NCI-H526 (cell line): ENCODE results near the gene GALNT12.

Source experiments
- DNase-seq, 2 experiments: peaks; one replicate each; lab custom pipeline; 2025; lab: John Stamatoyannopoulos, UW

GALNT12 gene

DNA sequence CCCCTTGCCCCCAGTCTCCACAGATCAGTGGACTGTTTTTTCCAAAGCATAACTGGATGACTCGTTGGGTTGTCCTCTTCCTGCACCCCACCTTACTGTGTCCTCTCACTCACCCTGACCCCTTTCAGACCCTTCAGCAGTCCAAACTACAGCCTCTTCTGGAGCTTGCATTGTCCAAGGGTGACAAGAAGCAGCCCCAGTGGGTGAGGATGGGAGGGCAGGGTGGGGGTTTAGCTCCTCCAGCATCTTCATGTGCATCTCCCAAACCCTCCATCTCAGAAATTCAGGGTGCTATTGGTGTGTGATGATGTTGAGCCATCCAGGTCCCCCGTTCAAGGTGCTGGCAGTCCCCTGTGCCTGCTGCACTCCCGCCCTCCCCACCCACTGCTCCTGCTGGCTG, 73.9 kb downstream of the GALNT12 start:
- DNase-seq, result no peak

DNA sequence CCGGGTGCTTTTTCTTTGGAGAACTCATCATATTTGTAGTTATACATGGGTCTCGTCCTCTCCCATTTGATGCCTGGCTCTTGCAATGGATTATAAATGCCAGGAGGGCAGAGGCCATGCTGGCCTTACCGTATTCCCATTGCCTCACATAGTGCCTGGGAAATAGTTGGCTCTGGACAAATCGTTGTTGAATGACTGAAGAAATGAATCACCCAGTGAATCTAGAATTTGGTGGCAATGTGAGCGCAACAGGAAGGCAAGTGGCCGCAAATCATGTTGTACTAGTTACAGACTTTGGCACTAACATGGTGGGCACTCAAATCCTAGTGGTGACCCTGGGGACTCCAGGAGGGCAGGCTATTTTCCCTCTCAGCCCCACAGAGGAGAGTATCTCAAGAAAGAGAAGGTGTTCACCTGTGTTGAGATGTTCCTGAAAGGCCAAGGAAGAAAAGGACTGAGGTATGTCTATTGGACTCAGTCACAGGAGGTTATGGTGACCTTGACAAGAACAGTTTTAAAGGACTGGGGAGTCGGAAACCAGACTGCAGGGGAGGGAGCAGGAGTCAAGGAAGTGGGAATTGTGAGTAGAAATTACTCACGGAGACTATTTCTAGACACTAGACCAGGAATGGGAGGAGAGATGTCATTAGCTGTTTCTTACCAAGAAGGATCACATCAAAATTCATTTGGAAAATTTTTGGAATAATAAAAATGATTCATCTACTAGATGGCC, 74.5 kb downstream of the GALNT12 start:
- DNase-seq, result no peak

DNA sequence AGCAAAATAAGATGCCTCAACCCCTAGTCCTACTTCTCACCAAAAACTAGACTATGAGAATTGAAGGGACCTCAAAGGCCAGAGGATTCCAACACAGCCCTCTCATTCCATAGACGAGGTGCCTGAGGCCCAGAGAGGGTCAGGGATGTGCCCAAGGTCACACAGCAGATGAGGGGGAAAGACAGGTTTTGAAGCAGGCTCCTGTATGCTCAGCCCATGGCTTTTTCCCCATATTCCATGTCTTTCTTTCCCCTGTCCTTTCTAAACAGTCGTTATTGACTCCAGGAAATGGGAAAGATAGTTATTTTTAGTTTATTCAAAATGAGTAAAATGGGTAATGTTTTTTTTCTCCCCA, 75.1 kb downstream of the GALNT12 start:
- DNase-seq, result no peak

DNA sequence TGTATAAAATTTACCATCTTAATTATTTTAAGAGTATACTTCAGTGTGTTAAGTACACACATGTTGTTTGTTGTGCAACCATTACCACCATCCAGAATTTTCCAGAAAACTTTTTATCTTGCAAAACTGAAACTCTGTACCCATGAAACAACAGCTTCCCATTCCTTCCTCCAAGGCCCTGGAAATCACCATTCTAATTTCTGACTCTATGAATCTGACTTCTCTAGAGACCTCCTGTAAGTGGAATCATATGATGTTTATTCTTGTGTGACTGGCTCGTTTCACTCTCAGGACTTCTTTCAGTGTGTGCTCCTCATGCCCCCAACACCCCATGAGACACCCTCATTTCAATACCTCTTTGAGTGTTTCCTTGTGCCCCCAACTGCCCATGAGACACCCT, 75.8 kb downstream of the GALNT12 start:
- DNase-seq, result no peak

DNA sequence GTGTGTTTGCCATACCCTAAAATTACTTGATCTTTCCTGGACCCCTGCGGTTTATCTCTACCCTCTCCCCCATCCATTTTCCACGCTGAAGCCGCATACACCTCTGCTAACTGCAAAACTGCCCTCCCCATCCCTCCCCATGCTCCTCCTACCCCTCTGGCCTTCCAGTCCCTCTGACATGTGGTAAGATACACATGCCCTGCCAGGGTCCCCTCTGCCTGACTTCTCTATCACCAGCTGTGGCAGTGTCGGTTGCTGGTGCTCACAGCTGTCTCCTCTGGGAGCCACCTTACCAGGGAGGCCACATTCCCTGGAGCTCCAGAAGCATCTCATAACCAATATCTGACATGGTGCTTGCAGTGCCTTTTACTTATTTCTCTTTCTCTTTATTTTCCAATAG, 77.4 kb downstream of the GALNT12 start:
- DNase-seq, result no peak

DNA sequence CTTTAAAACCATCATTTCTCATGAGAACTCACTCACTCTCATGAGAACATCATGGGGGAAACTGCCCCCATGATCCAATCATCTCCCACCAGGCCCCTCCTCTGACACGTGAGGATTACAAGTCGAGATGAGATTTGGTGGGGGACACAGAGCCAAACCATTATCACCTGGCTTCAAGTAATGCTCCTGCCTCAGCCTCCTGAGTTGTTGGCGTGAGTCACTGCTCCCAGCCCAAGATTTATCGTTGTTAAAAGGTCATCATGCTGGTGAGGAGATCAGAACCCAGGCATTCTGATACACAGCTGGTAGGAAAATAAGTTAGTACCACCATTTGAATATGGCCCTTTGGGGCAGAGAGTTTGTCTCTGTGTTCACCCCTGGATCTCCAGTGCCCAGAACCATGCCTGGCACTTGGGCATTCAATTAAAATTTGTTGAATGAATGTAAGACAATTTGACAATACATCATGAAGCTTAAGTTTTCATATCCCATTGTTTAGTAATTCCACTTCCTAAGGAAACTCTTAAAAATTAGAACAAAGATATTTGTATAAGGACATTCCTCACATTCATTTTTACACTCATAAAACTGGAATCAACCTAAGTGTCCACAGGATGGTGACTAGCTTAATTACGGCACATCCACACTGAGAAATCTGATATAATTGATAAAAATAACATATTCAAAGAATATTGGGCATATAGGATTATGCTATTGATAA, 78.3 kb downstream of the GALNT12 start:
- no peak for DNase-seq

DNA sequence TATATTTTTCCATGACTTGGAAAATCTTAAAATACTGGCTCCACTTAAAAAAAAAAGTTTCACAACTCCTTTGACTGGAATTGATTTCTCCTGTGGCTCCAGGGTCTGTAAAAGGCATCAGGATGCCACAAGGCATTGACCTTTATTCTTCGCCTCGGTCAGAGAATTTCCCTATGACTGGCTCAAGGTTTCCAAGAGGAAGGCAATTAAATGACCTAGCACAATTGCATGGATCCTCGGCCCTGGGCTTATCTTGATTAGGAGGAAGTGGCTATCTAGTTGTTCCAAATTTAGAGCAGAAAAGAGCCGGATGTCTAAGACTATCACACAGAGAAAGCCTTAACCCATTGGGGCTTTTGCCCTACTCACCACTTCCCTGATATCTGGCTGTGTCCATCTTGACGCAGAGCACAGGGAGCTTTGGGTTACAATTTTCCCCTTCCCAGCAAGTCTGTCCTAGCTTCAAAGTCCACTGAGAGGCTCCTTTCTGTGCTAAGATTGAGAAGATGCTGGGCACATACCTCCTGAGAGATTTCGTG, 79.3 kb downstream of the GALNT12 start:
- DNase-seq, result no peak

DNA sequence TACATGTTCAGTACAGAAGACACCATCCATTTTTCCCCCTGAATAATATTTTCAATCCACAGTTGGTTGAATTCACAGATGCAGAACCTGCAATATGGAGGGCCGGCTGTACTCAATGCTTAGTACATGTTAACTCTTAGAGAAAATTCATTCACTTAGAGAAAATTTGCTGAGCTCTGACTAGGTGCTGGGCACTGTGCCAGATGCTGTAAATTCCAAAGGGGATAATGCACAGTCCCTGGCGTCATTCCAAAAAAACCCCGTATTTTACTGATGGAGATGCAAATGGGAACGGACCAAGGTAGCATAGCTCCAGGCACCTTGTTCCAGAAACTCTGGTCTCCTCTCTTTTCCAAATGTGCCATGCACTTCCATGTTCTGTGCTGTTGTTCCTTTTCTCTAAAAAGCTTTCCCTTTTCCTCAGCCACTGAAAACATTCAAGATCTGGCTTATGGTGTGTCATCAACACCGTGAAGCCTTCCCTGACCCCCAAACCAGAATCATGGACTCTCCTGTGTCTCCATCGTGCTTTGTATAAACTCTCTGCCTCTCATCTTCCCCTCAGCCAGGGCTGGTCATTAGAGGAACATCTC, 80.5 kb downstream of the GALNT12 start:
- DNase-seq, result peak; percentile 62 to 73

DNA sequence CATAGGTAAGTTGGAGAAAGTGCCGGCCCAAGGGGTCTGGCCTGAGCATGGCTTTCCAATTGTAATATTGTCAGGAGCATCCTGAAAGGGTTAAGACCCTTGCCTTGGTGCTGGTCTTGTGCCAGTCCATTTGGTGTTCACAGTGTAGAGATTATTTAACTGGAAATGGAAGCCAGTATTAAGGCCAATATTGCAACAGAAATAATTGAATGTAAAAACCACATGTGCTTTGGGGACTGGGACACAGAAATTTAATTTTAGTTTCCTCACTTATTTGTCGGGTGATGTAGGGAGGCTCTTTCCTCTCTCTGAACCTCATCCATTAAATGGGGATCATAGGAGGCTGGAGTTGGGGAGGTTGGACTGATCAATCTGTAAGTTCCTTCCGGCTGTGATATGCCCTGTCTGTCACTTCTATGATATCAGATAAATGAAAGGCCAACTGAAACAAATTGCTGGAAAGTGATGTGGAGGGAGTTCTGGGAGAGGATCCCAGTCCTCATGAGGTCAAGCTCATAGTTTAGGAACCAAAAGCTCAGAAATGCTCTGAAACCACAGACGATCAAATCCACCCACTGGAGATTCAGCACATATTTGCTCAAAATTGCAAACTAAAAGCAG, 81.4 kb downstream of the GALNT12 start:
- no peak for DNase-seq

DNA sequence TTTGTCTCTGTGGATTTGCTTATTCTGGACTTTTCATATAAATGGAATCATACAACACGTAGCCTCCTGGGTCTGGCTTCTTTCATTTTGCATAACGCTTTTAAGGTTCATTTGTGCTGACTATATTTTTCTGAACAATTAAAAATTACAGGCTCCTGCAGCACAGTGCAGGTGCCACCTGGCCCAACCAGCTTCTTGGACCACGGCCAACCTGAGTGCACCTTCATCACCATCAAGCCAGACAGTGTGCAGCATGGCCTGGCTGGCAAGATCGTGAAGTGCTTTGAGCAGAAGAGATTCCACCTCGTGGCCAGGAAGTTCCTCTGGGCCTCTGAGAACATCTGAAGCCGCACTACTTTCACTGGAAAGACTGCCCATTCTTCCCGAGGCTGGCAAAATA, 82.8 kb downstream of the GALNT12 start:
- peak; percentile 19 to 40 for DNase-seq

DNA sequence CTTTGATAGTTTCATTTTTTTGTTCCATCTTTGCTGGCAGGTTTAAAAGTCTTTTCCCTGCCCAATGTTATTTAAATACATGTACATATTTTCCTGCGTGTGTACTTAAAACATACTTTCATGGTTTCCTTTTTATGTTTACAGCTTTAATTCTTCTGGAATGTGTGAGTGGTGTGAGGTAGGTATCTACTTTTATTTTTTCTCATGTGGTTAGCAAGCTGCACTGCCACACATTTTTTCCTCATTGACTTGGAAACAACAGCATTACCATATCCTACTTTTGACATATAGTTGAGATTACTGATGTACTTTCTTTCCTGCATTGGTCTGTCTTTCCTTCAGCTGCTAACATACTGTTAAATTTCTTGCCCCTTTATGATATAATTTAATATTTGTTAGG, 84.8 kb downstream of the GALNT12 start:
- DNase-seq, result no peak

DNA sequence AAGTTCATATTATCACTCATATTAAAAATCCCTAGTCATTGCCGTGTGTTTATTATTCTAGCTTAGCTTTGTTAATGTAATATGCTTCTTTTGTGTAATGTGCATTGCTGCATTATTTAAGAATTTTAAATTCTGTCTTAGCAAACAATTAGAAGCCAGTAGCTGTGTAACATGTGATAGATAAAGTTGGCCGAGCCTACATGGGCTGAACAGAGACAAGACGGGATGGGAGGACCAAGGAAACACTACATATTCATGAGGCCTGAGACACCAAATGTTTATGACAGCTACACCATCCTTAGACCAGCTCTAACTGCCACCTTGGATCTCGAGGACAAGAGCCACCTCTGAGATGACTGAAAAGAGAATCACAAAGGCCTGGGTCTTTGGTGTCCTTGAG, 85.2 kb downstream of the GALNT12 start:
- no peak for DNase-seq

DNA sequence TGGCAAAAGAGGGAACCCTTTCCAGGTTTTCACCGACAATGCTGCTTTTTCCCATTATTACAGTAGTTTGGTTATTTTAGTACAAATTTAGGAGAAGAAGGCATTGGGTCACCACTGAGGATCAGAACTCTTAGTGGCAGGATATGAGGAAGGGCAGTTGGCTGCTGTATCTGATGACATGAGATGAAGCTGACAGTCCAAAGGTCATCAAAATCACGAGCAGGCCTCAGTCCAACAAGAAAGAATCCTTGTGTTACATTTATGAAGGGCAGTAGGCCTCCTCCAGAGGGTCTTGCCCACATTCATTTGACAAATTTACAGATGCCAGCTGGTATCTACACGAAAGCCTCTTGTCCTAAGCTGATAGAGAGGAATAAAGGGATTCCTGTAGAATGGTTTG, 86.7 kb downstream of the GALNT12 start:
- no peak for DNase-seq

DNA sequence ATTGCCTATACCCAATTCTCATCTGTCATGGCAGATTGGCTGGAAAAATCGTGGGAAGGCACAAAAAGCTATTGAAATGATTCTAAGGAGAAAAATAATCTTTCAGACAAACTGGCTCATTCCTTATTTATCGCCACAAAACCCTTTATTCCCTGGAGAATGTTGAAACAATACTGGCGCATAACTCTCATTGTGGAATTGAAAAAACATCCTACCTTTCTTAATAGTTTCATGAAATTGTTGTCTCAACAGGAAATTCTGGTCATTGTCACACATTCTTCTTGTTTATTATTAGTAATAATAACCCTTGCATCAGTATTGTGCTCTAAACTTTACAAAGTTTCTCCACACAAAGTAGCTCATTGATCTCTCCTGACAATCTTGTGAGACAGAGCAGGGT, 87.3 kb downstream of the GALNT12 start:
- no peak for DNase-seq

DNA sequence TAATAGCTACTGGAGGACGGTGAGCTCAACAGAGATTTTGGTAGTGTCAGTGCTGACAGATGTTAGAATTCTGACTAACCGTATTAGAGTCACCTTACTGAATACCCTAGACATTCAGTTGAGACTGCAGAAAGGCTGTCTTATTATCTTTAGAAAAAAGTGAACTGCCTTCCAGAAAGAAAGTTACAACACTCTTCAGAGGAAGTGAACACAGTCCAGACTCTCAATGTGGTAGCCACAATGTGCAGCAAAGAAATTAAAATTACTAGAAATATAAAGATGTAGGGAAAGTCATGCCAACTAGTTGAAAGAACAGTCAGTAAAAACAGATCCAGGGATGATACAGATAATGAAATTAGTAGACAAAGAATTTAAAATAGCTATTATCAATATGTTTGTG, 89.2 kb downstream of the GALNT12 start:
- DNase-seq, result no peak

DNA sequence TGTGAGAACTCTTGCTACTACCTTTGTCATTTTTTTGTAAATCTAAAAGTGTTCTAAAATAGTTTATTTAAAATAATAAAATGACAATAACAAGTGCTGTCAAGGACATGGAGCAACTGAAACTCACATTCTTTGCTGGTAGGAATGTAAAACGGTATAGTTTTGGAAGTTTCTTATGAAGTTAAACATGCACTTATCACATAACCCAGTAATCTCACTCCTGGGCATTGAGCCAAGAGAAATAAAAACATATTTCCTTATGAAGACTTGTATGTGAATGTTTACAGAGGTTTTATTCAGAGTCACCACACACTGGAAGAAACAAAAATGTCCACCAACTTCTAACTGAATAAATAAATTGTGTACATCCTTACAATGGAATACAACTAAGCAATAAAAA, 90.3 kb downstream of the GALNT12 start:
- no peak for DNase-seq

DNA sequence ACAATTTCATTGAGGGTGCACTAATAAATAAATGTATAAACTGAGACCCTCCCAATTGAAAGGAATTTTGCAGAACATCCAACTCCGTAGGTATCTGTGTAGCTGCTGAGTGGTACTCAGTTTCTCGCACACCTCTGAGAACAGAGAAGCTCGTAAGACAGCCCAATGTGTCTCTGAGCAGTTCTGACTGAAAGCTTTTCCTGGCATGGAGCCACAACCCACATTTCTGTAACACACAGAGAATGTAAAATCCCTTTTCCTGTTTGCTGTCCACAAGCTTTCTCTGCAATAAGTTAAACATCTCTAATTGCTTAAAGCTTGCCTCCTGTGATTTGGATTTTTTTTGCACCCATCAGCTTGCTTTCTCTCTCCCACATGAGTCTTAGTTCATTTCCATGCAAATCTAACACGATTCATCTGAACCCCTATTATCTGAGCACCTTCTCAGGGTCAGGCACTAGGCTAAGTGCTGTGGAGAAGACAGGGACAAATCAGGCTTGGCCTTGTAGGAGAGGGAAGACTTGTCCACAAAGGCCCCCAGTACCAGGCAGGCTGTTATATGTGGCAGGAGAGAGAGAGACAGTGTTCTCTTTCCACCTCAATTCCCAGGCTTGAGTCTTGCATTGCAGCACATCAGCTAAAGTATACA, 92.1 kb downstream of the GALNT12 start:
- no peak for DNase-seq
